HL-60/S4 treated with retinoic acid at 250 ng/mL for 4 days and 3 days (cell line): ENCODE results near the gene TSPOAP1.

Experiments used
- in situ Hi-C: fragments of 300-500 bp; cut with MboI; formaldehyde crosslinking; loops from 2 replicates; pipeline ENCODE4 v1.7.0; 2022; ENCODE audit warnings: low sequenced_read_pairs

Gene TSPOAP1

GRCh38 chr17:58328195-58329034 is at the start of gene TSPOAP1:
TSPOAP1 (minus strand) TSS chr17:58328795; CDS start chr17:58327920, 875 bp downstream.
- in situ Hi-C loops: no loop called here

GRCh38 chr17:58377661-58378060 is 49.1 kb upstream of the TSPOAP1 start:
- in situ Hi-C loops: no loop called here

- in situ Hi-C loops: no loop called here
Measured at GRCh38 chr17:58377093-58377601, 48.6 kb upstream of the TSPOAP1 start.

GRCh38 chr17:58376472-58377000 is 47.9 kb upstream of the TSPOAP1 start:
- in situ Hi-C loops: no loop called here

GRCh38 chr17:58375811-58376210 is 47.2 kb upstream of the TSPOAP1 start:
- in situ Hi-C loops: no loop called here

- in situ Hi-C loops: no loop called here
Measured at GRCh38 chr17:58375256-58375655, 46.7 kb upstream of the TSPOAP1 start.

- in situ Hi-C loops: no loop called here
Measured at GRCh38 chr17:58373923-58374322, 45.3 kb upstream of the TSPOAP1 start.

- in situ Hi-C loops: no loop called here
Measured at GRCh38 chr17:58373003-58373402, 44.4 kb upstream of the TSPOAP1 start.

GRCh38 chr17:58371300-58371950 is 42.8 kb upstream of the TSPOAP1 start:
- in situ Hi-C loops: no loop called here

- in situ Hi-C loops: no loop called here
Measured at GRCh38 chr17:58370716-58371115, 42.1 kb upstream of the TSPOAP1 start.

GRCh38 chr17:58370309-58370708 is 41.7 kb upstream of the TSPOAP1 start:
- in situ Hi-C loops: no loop called here

GRCh38 chr17:58369214-58370031 is 40.8 kb upstream of the TSPOAP1 start:
- in situ Hi-C loops: no loop called here

- in situ Hi-C loops: no loop called here
Measured at GRCh38 chr17:58368860-58369213, 40.2 kb upstream of the TSPOAP1 start.

GRCh38 chr17:58367461-58367860 is 38.9 kb upstream of the TSPOAP1 start:
- in situ Hi-C loops: no loop called here

GRCh38 chr17:58365980-58366595 is 37.5 kb upstream of the TSPOAP1 start:
- in situ Hi-C loops: no loop called here

GRCh38 chr17:58365185-58365979 is 36.8 kb upstream of the TSPOAP1 start:
- in situ Hi-C loops: no loop called here

- in situ Hi-C loops: no loop called here
Measured at GRCh38 chr17:58364270-58364942, 35.8 kb upstream of the TSPOAP1 start.

- in situ Hi-C loops: no loop called here
Measured at GRCh38 chr17:58363457-58364185, 35.0 kb upstream of the TSPOAP1 start.
